ENCODE measurements around the gene PTPRU.

Gene PTPRU

GRCh38 chr1:29317063-29317915 lies 81.0 kb downstream of the PTPRU start:
- Histone ChIP-seq H3K4me3 (no peak overlapping the region), H3K27ac (no peak overlapping the region)
- no peak for TF ChIP-seq CTCF (IDR thresholded peaks at IDR 0.05)
- DNase-seq (ENCODE audit: low spot score) = no peak

- DNase-seq (ENCODE audit: low spot score) = no peak
- H3K4me3 ChIP-seq = no peak overlapping the region
- no peak overlapping the region for H3K27ac ChIP-seq
- no peak for TF ChIP-seq CTCF (IDR thresholded peaks at IDR 0.05)
Observed at GRCh38 chr1:29317916-29318530, 81.7 kb downstream of the PTPRU start.

GRCh38 chr1:29318724-29319123 lies 82.4 kb downstream of the PTPRU start:
- DNase-seq (ENCODE audit: low spot score) = no peak
- Histone ChIP-seq H3K4me3 (no peak overlapping the region), H3K27ac (no peak overlapping the region)
- TF ChIP-seq CTCF (IDR thresholded peaks at IDR 0.05) = no peak

- H3K27ac ChIP-seq = no peak overlapping the region
- no peak for DNase-seq (ENCODE audit: low spot score)
- H3K4me3 ChIP-seq = no peak overlapping the region
- no peak for TF ChIP-seq CTCF (IDR thresholded peaks at IDR 0.05)
Observed at GRCh38 chr1:29319300-29320110, 83.2 kb downstream of the PTPRU start.

GRCh38 chr1:29320156-29320940 lies 84.0 kb downstream of the PTPRU start:
- TF ChIP-seq CTCF (IDR thresholded peaks at IDR 0.05) = no peak
- DNase-seq (ENCODE audit: low spot score) = no peak
- no peak overlapping the region for H3K4me3 ChIP-seq
- no peak overlapping the region for H3K27ac ChIP-seq

- H3K4me3 ChIP-seq = no peak overlapping the region
- TF ChIP-seq CTCF (IDR thresholded peaks at IDR 0.05) = no peak
Observed at GRCh38 chr1:29321176-29321575, 84.9 kb downstream of the PTPRU start.

More at GRCh38 chr1:29321176-29321575, 84.9 kb downstream of the PTPRU start:
- H3K27ac ChIP-seq = no peak overlapping the region
- DNase-seq (ENCODE audit: low spot score) = no peak

All from coronary artery (tissue), 2 donors.